H9 (cell line): ENCODE results near the gene GPAT3. TPM values are rescaled to one million over a fixed set of nuclear protein-coding genes. Genes with fewer than 3 reads are reported as not detected.
"Not testable (repeated sequence)": the region's sequence is repeated elsewhere in the genome, so short reads cannot be mapped to it uniquely, and the experiment has no call there.

Experiments
- DNase-seq: peaks from one replicate; pipeline ENCODE4 v3.0.0-alpha.2; 2017
- H2AFZ ChIP-seq: one replicate; pipeline ENCODE4 v1.6.1; 2013; ENCODE audit warnings: mild to moderate bottlenecking, low read length, control low read depth, moderate library complexity
- H2AK5ac ChIP-seq: 2 replicates; pipeline ENCODE4 v1.6.1; 2013; ENCODE audit warnings: low read length, control low read depth, mixed read lengths; ENCODE audit not compliant: insufficient read length
- H2BK120ac ChIP-seq: one replicate; pipeline ENCODE4 v1.6.1; 2013; ENCODE audit warnings: low read depth, mild to moderate bottlenecking, low read length, control low read depth, inconsistent platforms; ENCODE audit not compliant: poor library complexity, severe bottlenecking
- H2BK12ac ChIP-seq: 2 replicates; pipeline ENCODE4 v1.6.1; 2013; ENCODE audit warnings: low read length, control low read depth, mixed read lengths, low read depth; ENCODE audit not compliant: insufficient read length
- H2BK15ac ChIP-seq: 2 replicates; pipeline ENCODE4 v1.6.1; 2013; ENCODE audit warnings: low read depth, low read length, control low read depth
- H2BK20ac ChIP-seq: one replicate; pipeline ENCODE4 v1.6.1; 2013; ENCODE audit warnings: low read depth, mild to moderate bottlenecking, low read length, control low read depth, inconsistent platforms; ENCODE audit not compliant: poor library complexity, severe bottlenecking
- H2BK5ac ChIP-seq: 2 replicates; pipeline ENCODE4 v1.6.1; 2013; ENCODE audit warnings: low read length, control low read depth, mixed read lengths; ENCODE audit not compliant: insufficient read length
- H3K14ac ChIP-seq: 2 replicates; pipeline ENCODE4 v1.6.1; 2013; ENCODE audit warnings: low read length, control low read depth; ENCODE audit not compliant: insufficient read depth
- H3K18ac ChIP-seq: 2 replicates; pipeline ENCODE4 v1.6.1; 2013; ENCODE audit warnings: low read depth, mild to moderate bottlenecking, mixed read lengths, low read length, control low read depth; ENCODE audit not compliant: insufficient read length
- H3K23ac ChIP-seq: 2 replicates; pipeline ENCODE4 v1.6.1; 2013; ENCODE audit warnings: low read length, control low read depth, mixed read lengths, low read depth; ENCODE audit not compliant: insufficient read length
- H3K23me2 ChIP-seq: 2 replicates; pipeline ENCODE4 v1.6.1; 2013; ENCODE audit warnings: low read depth, mild to moderate bottlenecking, mixed read lengths, low read length, control low read depth; ENCODE audit not compliant: insufficient read length, poor library complexity, severe bottlenecking
- H3K27ac ChIP-seq: 2 replicates; pipeline ENCODE4 v1.5.1; 2013; ENCODE audit warnings: low read length, control low read depth, mixed read lengths, low read depth; ENCODE audit not compliant: insufficient read length
- H3K27me3 ChIP-seq: 2 replicates; pipeline ENCODE4 v1.6.1; 2013; ENCODE audit warnings: low read length, control low read depth, inconsistent platforms; ENCODE audit not compliant: insufficient read depth
- H3K4ac ChIP-seq: 2 replicates; pipeline ENCODE4 v1.6.1; 2013; ENCODE audit warnings: low read depth, mild to moderate bottlenecking, control low read depth, inconsistent platforms, low read length, moderate library complexity
- H3K4me1 ChIP-seq: 2 replicates; pipeline ENCODE4 v1.6.1; 2013; ENCODE audit warnings: low read length, control low read depth, inconsistent platforms; ENCODE audit not compliant: insufficient read depth
- H3K4me2 ChIP-seq: 2 replicates; pipeline ENCODE4 v1.6.1; 2013; ENCODE audit warnings: low read length, control low read depth, mixed read lengths; ENCODE audit not compliant: insufficient read length, insufficient read depth
- H3K56ac ChIP-seq: 2 replicates; pipeline ENCODE4 v1.6.1; 2013; ENCODE audit warnings: low read depth, mild to moderate bottlenecking, mixed read lengths, low read length, control low read depth; ENCODE audit not compliant: insufficient read length
- H3K79me1 ChIP-seq: 2 replicates; pipeline ENCODE4 v1.6.1; 2013; ENCODE audit warnings: low read depth, mild to moderate bottlenecking, moderate library complexity, low read length, control low read depth, inconsistent platforms; ENCODE audit not compliant: insufficient read depth, poor library complexity, severe bottlenecking
- H3K79me2 ChIP-seq: 2 replicates; pipeline ENCODE4 v1.6.1; 2013; ENCODE audit warnings: low read length, control low read depth, inconsistent platforms; ENCODE audit not compliant: insufficient read depth
- H3K9ac ChIP-seq: 2 replicates; pipeline ENCODE4 v1.6.1; 2013; ENCODE audit warnings: low read length, control low read depth, mixed read lengths; ENCODE audit not compliant: insufficient read length; ENCODE audit errors: extremely low read depth
- H3K9me3 ChIP-seq: one replicate; pipeline ENCODE4 v1.6.1; 2013; ENCODE audit warnings: low read depth, low read length, inconsistent platforms; ENCODE audit not compliant: control insufficient read depth
- H3T11ph ChIP-seq: one replicate; pipeline ENCODE4 v1.6.1; 2013; ENCODE audit warnings: mild to moderate bottlenecking, low read length, control low read depth, inconsistent platforms
- H4K20me1 ChIP-seq: one replicate; pipeline ENCODE4 v1.6.1; 2013; ENCODE audit not compliant: control insufficient read depth, insufficient read length, insufficient read depth
- H4K5ac ChIP-seq: 2 replicates; pipeline ENCODE4 v1.6.1; 2013; ENCODE audit warnings: low read depth, mild to moderate bottlenecking, mixed read lengths, low read length, control low read depth; ENCODE audit not compliant: insufficient read length
- H4K8ac ChIP-seq: replicated peaks from 2 replicates; pipeline ENCODE4 v1.6.1; 2013; ENCODE audit warnings: low read length, control low read depth, mixed read lengths, low read depth; ENCODE audit not compliant: insufficient read length
- H4K91ac ChIP-seq: 2 replicates; pipeline ENCODE4 v1.6.1; 2013; ENCODE audit warnings: low read depth, mild to moderate bottlenecking, moderate library complexity, mixed read lengths, low read length, control low read depth; ENCODE audit not compliant: insufficient read length
- H3K27ac Mint-ChIP-seq, 3 experiments: 2 replicates in 2 of 3; 3 replicates in 1 of 3; pipeline ENCODE4 v1.8.0; 2020 to 2021; ENCODE audit warnings: mixed read lengths in 3 of 3, mild to moderate bottlenecking in 1 of 3, moderate library complexity in 1 of 3
- H3K27me3 Mint-ChIP-seq: 2 replicates; pipeline ENCODE4 v1.8.0; 2021; ENCODE audit warnings: low read depth, mild to moderate bottlenecking, moderate library complexity, mixed read lengths
- H3K36me3 Mint-ChIP-seq, 3 experiments: 2 replicates in 2 of 3; 3 replicates in 1 of 3; pipeline ENCODE4 v1.8.0; 2020 to 2021; ENCODE audit warnings: low read depth in 3 of 3, mixed read lengths in 3 of 3; ENCODE audit not compliant: insufficient read depth in 1 of 3
- H3K4me1 Mint-ChIP-seq, 2 experiments: 2 replicates each; pipeline ENCODE4 v1.8.0; 2020; ENCODE audit warnings: mixed read lengths in 2 of 2
- H3K4me3 Mint-ChIP-seq, 2 experiments: 2 replicates in 1 of 2; 3 replicates in 1 of 2; pipeline ENCODE4 v1.8.0; 2020 to 2021; ENCODE audit warnings: mild to moderate bottlenecking in 2 of 2, mixed read lengths in 2 of 2, moderate library complexity in 1 of 2
- H3K9me3 Mint-ChIP-seq, 2 experiments: 2 replicates in 1 of 2; 3 replicates in 1 of 2; pipeline ENCODE4 v1.8.0; 2020; ENCODE audit warnings: mild to moderate bottlenecking in 2 of 2, mixed read lengths in 2 of 2, moderate library complexity in 1 of 2
- CTCF ChIP-seq: fragments of 200-600 bp; sonication (generic); conservative IDR thresholded peaks from 3 replicates; pipeline ENCODE4 v1.8.0; 2021; ENCODE audit warnings: antibody characterized with exemption, mild to moderate bottlenecking
- WGBS: extraction: QIAGEN DNeasy Blood & Tissue Kit; methylation state at CpG from one replicate; pipeline ENCODE4 v1.1.7; 2013; ENCODE audit warnings: missing lambda C conversion rate, low lambda C conversion rate, mixed read lengths; ENCODE audit not compliant: insufficient read length; ENCODE audit errors: extremely low coverage; 5-methylcytosine and 5-hydroxymethylcytosine counted together
- total RNA-seq: library from RNA; stranded (reverse); gene quantifications from 2 replicates; pipeline ENCODE4 v1.2.1, GENCODE V29; 2021

The GPAT3 gene
- total RNA-seq, 1 experiment from 2014 or later, result 1.8 TPM

GRCh38 chr4:83618991-83619645, 83.2 kb downstream of the GPAT3 start:
- Histone ChIP-seq H3K56ac (no peak overlapping the region), H2AFZ (no peak overlapping the region), H2BK5ac (no peak overlapping the region), H3K18ac (peak overlapping the region; percentile 31), H2BK15ac (no peak overlapping the region), H3K79me1 (no peaks in the 10 kb centered on the region), H4K5ac (no peak overlapping the region), H4K20me1 (no peaks in the 10 kb centered on the region), H2BK20ac (peak overlapping the region; percentile 6), H4K91ac (no peak overlapping the region), H3K4ac (no peak overlapping the region), H3K23ac (no peak overlapping the region), H3K79me2 (no peaks in the 10 kb centered on the region), H2BK12ac (peak overlapping the region; percentile 52), H2AK5ac (no peak overlapping the region), H3K9ac (no peak overlapping the region), H4K8ac (no peak overlapping the region), H3K4me2 (no peak overlapping the region), H3K27me3 (no peaks in the 10 kb centered on the region), H3T11ph (no peak overlapping the region), H3K23me2 (no peaks in the 10 kb centered on the region), H3K27ac (no peak overlapping the region), H3K4me1 (peaks cover 6% of the 10 kb centered on the region; the same call in 1 of the 2 replicates), H2BK120ac (no peak overlapping the region), H3K14ac (no peak overlapping the region), H3K9me3 (no peaks in the 10 kb centered on the region)
- no peak for TF ChIP-seq CTCF
- peaks cover 21 to 23% of the 10 kb centered on the region in 2 experiments for H3K4me1 Mint-ChIP-seq
- WGBS, result no CpG with 5 or more reads among the region's 4 CpGs
- H3K36me3 Mint-ChIP-seq, result peaks cover 12 to 20% (median 19%) of the 10 kb centered on the region in 3 experiments
- DNase-seq, result no peak
- H3K27me3 Mint-ChIP-seq, result no peaks in the 10 kb centered on the region; the same call in 1 of the 2 replicates
- peaks cover 32 to 33% of the 10 kb centered on the region in 2 experiments for H3K9me3 Mint-ChIP-seq
- H3K27ac Mint-ChIP-seq, result peak overlapping the region in 1 of 3 experiments; percentile 71; a peak in 1 of 7 replicates
- H3K4me3 Mint-ChIP-seq, result no peak overlapping the region

GRCh38 chr4:83622127-83622526, 86.2 kb downstream of the GPAT3 start:
- H3K79me2 ChIP-seq, H3K9ac ChIP-seq, H3K23me2 ChIP-seq, H3K9me3 ChIP-seq, H3K27me3 Mint-ChIP-seq, H4K8ac ChIP-seq, H3K4me2 ChIP-seq, H2BK20ac ChIP-seq, H3K18ac ChIP-seq, H3K4me3 Mint-ChIP-seq, H2AFZ ChIP-seq, H4K20me1 ChIP-seq, DNase-seq, H3K56ac ChIP-seq, H3K4me1 ChIP-seq, H2BK120ac ChIP-seq, H2AK5ac ChIP-seq, H3K4ac ChIP-seq, H3K27me3 ChIP-seq, H3K23ac ChIP-seq, H3K79me1 ChIP-seq, H3K27ac ChIP-seq, H4K91ac ChIP-seq, H4K5ac ChIP-seq, H2BK12ac ChIP-seq, H2BK15ac ChIP-seq, H3K14ac ChIP-seq, H3K27ac Mint-ChIP-seq, H3T11ph ChIP-seq, H2BK5ac ChIP-seq: not testable (repeated sequence)
- Mint-ChIP-seq H3K36me3 (peaks cover 6 to 19% (median 18%) of the 10 kb centered on the region in 3 experiments), H3K4me1 (peaks cover 15 to 21% of the 10 kb centered on the region in 2 experiments), H3K9me3 (peaks cover 30 to 32% of the 10 kb centered on the region in 2 experiments)
- WGBS, result no CpG with 5 or more reads among the region's 1 CpG
